Neural cell (in vitro differentiated cells): Measurements from ENCODE around the gene CFAP221. TPM values are rescaled to one million over a fixed set of nuclear protein-coding genes. Genes with fewer than 3 reads are reported as not detected.

Experiments used
- H2AFZ ChIP-seq: fragments of 200-600, 300-800 bp; sonication (generic), shearing (Covaris generic); 2 replicates; pipeline ENCODE4 v1.6.0; 2014; ENCODE audit warnings: low read depth, mild to moderate bottlenecking, antibody characterized with exemption, low read length, moderate library complexity
- H3F3A ChIP-seq: fragments of 200-600 bp; shearing (Covaris generic); 2 replicates; pipeline ENCODE4 v1.6.1; 2016; ENCODE audit warnings: mild to moderate bottlenecking, moderate library complexity, mixed read lengths, antibody characterized with exemption, low read length; ENCODE audit not compliant: insufficient read depth, poor library complexity, severe bottlenecking
- H3K27ac ChIP-seq: fragments of 200-600, 300-800 bp; sonication (generic), shearing (Covaris generic); 2 replicates; pipeline ENCODE4 v1.5.1; 2014; ENCODE audit warnings: mild to moderate bottlenecking, low read length, moderate library complexity
- H3K27me3 ChIP-seq: fragments of 300-800, 200-600 bp; sonication (generic), shearing (Covaris generic); 2 replicates; pipeline ENCODE4 v1.6.0; 2014; ENCODE audit warnings: mild to moderate bottlenecking, low read depth, low read length, moderate library complexity; ENCODE audit not compliant: insufficient read depth
- H3K36me3 ChIP-seq: fragments of 300-800, 200-600 bp; sonication (generic), shearing (Covaris generic); 2 replicates; pipeline ENCODE4 v1.5.1; 2014; ENCODE audit warnings: mild to moderate bottlenecking, antibody characterized with exemption, low read length, moderate library complexity; ENCODE audit not compliant: insufficient read depth
- H3K4me2 ChIP-seq: fragments of 300-800, 200-600 bp; sonication (generic), shearing (Covaris generic); 2 replicates; pipeline ENCODE4 v1.6.0; 2014; ENCODE audit warnings: mild to moderate bottlenecking, low read length
- H3K4me3 ChIP-seq: fragments of 300-800, 200-600 bp; sonication (generic), shearing (Covaris generic); 2 replicates; pipeline ENCODE4 v1.5.1; 2014; ENCODE audit warnings: mild to moderate bottlenecking, low read length, moderate library complexity
- H3K79me2 ChIP-seq: fragments of 200-600 bp; shearing (Covaris generic); replicated peaks from 2 replicates; pipeline ENCODE4 v1.6.0; 2014; ENCODE audit warnings: mild to moderate bottlenecking, low read length, moderate library complexity; ENCODE audit not compliant: insufficient read depth
- H3K9ac ChIP-seq: fragments of 300-800, 200-600 bp; sonication (generic), shearing (Covaris generic); 2 replicates; pipeline ENCODE4 v1.6.1; 2016; ENCODE audit warnings: mild to moderate bottlenecking, low read length, mixed read lengths
- H3K9me2 ChIP-seq: fragments of 200-600 bp; shearing (Covaris generic); 2 replicates; pipeline ENCODE4 v1.6.1; 2016; ENCODE audit warnings: mild to moderate bottlenecking, low read length, mixed read lengths; ENCODE audit not compliant: insufficient read depth
- H3K9me3 ChIP-seq: fragments of 200-600, 300-800 bp; sonication (generic), shearing (Covaris generic); 2 replicates; pipeline ENCODE4 v1.6.1; 2016; ENCODE audit warnings: mild to moderate bottlenecking, mixed run types, low read length, moderate library complexity, mixed read lengths
- H4K20me1 ChIP-seq: fragments of 200-600 bp; shearing (Covaris generic); 2 replicates; pipeline ENCODE4 v1.6.1; 2016; ENCODE audit warnings: mild to moderate bottlenecking, mixed run types; ENCODE audit not compliant: insufficient read depth
- EP300 ChIP-seq: fragments of 450-650 bp; conservative IDR thresholded peaks from 2 replicates; pipeline ENCODE4 v1.6.1; 2014; ENCODE audit warnings: antibody characterized with exemption, mild to moderate bottlenecking, moderate library complexity; ENCODE audit not compliant: poor library complexity, severe bottlenecking
- EZH2 ChIP-seq: fragments of 200-600, 300-800 bp; shearing (Covaris generic), sonication (generic); IDR thresholded peaks from 2 replicates; pipeline ENCODE4 v1.6.1; 2014; ENCODE audit warnings: antibody characterized with exemption, low read length, borderline replicate concordance, mild to moderate bottlenecking; ENCODE audit not compliant: insufficient read depth, poor library complexity, severe bottlenecking
- MXI1 ChIP-seq: fragments of 450-650 bp; conservative IDR thresholded peaks from 2 replicates; pipeline ENCODE4 v1.6.1; 2014; ENCODE audit warnings: antibody characterized with exemption, mild to moderate bottlenecking; ENCODE audit not compliant: poor library complexity, severe bottlenecking
- POLR2AphosphoS5 ChIP-seq: IDR thresholded peaks from 2 replicates; pipeline ENCODE4 v1.6.1; 2012
- RAD21 ChIP-seq: fragments of 450-650 bp; conservative IDR thresholded peaks from 2 replicates; pipeline ENCODE4 v1.6.1; 2014; ENCODE audit warnings: antibody characterized with exemption, mild to moderate bottlenecking, moderate library complexity
- SMC3 ChIP-seq: fragments of 450-650 bp; conservative IDR thresholded peaks from 2 replicates; pipeline ENCODE4 v1.6.1; 2014; ENCODE audit warnings: antibody characterized with exemption, mild to moderate bottlenecking, moderate library complexity; ENCODE audit not compliant: poor library complexity
- TAF1 ChIP-seq: IDR thresholded peaks from 2 replicates; pipeline ENCODE4 v1.6.1; 2012; ENCODE audit warnings: low read depth
- polyA plus RNA-seq: library from polyadenylated mRNA; depleted of rRNA; stranded (reverse); fragments of >200 nt; gene quantifications from 2 replicates; pipeline ENCODE4 v1.2.3, GENCODE V29; 2014
- TF ChIP-seq, protein P1 (sequence below): fragments of 450-650 bp; IDR thresholded peaks from 2 replicates; pipeline ENCODE4 v1.5.1; 2014; ENCODE audit warnings: antibody characterized with exemption, mild to moderate bottlenecking, moderate library complexity; ENCODE audit not compliant: poor library complexity, severe bottlenecking
- TF ChIP-seq, protein P2 (sequence below): IDR thresholded peaks from 2 replicates; pipeline ENCODE4 v1.6.1; 2012; ENCODE audit warnings: borderline replicate concordance

Gene CFAP221
- polyA plus RNA-seq, 1 donor from 2014 or later, result 7.0 TPM

DNA sequence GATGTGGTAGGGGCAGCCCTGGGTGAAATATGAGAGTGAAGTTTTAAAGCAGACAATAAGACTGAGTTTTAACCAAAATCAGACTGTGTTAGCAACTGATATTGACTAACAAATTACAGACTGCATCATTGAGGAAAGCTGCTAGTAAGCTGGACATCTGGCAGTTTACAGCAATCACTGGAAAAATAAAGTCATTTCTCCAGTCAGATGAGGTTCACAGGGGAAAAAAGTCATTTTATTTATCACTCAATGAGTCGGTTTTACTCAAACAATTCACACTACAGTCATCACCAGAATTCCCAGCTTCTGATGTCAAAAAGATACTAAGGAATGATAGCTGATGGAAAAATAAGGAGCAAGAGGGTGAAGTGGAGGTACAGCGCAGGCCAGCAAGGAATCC, 124.3 kb downstream of the CFAP221 start:
- no peak overlapping the region for H3K9ac ChIP-seq
- H3K4me2 ChIP-seq, result no peak overlapping the region
- H3K9me2 ChIP-seq, result no peaks in the 10 kb centered on the region
- H3F3A ChIP-seq, result no peaks in the 10 kb centered on the region
- H3K9me3 ChIP-seq, result no peaks in the 10 kb centered on the region
- no peaks in the 10 kb centered on the region for H4K20me1 ChIP-seq
- TF ChIP-seq POLR2AphosphoS5, result no peak
- no peak for TF ChIP-seq EP300
- no peak for TF ChIP-seq SMC3
- TF ChIP-seq MXI1, result no peak
- TF ChIP-seq, protein P1, sequence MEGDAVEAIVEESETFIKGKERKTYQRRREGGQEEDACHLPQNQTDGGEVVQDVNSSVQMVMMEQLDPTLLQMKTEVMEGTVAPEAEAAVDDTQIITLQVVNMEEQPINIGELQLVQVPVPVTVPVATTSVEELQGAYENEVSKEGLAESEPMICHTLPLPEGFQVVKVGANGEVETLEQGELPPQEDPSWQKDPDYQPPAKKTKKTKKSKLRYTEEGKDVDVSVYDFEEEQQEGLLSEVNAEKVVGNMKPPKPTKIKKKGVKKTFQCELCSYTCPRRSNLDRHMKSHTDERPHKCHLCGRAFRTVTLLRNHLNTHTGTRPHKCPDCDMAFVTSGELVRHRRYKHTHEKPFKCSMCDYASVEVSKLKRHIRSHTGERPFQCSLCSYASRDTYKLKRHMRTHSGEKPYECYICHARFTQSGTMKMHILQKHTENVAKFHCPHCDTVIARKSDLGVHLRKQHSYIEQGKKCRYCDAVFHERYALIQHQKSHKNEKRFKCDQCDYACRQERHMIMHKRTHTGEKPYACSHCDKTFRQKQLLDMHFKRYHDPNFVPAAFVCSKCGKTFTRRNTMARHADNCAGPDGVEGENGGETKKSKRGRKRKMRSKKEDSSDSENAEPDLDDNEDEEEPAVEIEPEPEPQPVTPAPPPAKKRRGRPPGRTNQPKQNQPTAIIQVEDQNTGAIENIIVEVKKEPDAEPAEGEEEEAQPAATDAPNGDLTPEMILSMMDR, result no peak
- TF ChIP-seq TAF1, result no peak
- TF ChIP-seq RAD21, result no peak
- TF ChIP-seq EZH2, result no peak
- TF ChIP-seq, protein P2, sequence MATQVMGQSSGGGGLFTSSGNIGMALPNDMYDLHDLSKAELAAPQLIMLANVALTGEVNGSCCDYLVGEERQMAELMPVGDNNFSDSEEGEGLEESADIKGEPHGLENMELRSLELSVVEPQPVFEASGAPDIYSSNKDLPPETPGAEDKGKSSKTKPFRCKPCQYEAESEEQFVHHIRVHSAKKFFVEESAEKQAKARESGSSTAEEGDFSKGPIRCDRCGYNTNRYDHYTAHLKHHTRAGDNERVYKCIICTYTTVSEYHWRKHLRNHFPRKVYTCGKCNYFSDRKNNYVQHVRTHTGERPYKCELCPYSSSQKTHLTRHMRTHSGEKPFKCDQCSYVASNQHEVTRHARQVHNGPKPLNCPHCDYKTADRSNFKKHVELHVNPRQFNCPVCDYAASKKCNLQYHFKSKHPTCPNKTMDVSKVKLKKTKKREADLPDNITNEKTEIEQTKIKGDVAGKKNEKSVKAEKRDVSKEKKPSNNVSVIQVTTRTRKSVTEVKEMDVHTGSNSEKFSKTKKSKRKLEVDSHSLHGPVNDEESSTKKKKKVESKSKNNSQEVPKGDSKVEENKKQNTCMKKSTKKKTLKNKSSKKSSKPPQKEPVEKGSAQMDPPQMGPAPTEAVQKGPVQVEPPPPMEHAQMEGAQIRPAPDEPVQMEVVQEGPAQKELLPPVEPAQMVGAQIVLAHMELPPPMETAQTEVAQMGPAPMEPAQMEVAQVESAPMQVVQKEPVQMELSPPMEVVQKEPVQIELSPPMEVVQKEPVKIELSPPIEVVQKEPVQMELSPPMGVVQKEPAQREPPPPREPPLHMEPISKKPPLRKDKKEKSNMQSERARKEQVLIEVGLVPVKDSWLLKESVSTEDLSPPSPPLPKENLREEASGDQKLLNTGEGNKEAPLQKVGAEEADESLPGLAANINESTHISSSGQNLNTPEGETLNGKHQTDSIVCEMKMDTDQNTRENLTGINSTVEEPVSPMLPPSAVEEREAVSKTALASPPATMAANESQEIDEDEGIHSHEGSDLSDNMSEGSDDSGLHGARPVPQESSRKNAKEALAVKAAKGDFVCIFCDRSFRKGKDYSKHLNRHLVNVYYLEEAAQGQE, result no peak
- no peak overlapping the region for H3K27ac ChIP-seq
- no peaks in the 10 kb centered on the region for H3K36me3 ChIP-seq
- no peaks in the 10 kb centered on the region for H3K27me3 ChIP-seq
- H2AFZ ChIP-seq, result no peak overlapping the region
- H3K4me3 ChIP-seq, result no peak overlapping the region
- H3K79me2 ChIP-seq, result no peaks in the 10 kb centered on the region

DNA sequence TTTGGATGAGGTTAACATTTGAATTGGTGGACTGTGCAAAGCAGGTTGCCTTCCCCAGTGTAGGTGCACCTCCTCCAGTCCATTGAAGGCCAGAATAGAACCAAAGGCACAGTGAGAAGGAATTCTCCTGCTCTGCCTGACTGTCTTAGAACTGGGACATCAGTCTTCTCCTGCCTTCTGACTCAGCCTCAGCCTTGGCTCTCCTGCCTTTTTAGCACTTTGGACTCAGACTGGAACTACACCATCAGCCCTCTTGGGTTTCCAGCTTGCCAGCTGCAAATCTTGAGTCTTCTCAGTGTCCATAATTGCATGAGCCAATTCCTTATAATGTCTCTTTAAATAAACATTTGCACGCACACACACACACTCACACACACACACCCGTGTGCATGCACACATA, 126.8 kb downstream of the CFAP221 start:
- H3K9me2 ChIP-seq, result no peaks in the 10 kb centered on the region

More for the DNA sequence above, 126.8 kb downstream of the CFAP221 start:
- no peaks in the 10 kb centered on the region for H4K20me1 ChIP-seq
- TF ChIP-seq POLR2AphosphoS5 (no peak), SMC3 (no peak), EP300 (no peak)
- H3F3A ChIP-seq, result no peaks in the 10 kb centered on the region
- H3K79me2 ChIP-seq, result no peaks in the 10 kb centered on the region
- H3K4me3 ChIP-seq, result no peak overlapping the region
- H3K27me3 ChIP-seq, result no peaks in the 10 kb centered on the region
- no peak overlapping the region for H3K27ac ChIP-seq
- no peak overlapping the region for H3K9ac ChIP-seq
- no peaks in the 10 kb centered on the region for H3K36me3 ChIP-seq
- H2AFZ ChIP-seq, result no peak overlapping the region
- H3K9me3 ChIP-seq, result no peaks in the 10 kb centered on the region
- no peak overlapping the region for H3K4me2 ChIP-seq
